Endothelial cell of umbilical vein (primary cell): Measurements from ENCODE around the gene CD163L1. TPM values are rescaled to one million over a fixed set of nuclear protein-coding genes. Genes with fewer than 3 reads are reported as not detected.

Source experiments
- BruUV-seq: library from RNA; stranded (reverse); fragments of 400-500 nt; replicated peaks from 2 replicates; lab custom pipeline; 2021; lab: Mats Ljungman, UMichigan
- CTCF ChIA-PET: fragments of 300-600, 350-600 bp; sonication (Branson Sonifier 250); formaldehyde crosslinking; loops from one replicate; lab custom pipeline; 2021; ENCODE audit warnings: antibody characterized with exemption, inconsistent platforms; lab: Charles Lee
- POLR2A ChIA-PET: fragments of 300-600, 350-600 bp; sonication (Branson Sonifier 250); formaldehyde crosslinking; loops from one replicate; lab custom pipeline; 2021; ENCODE audit warnings: antibody characterized with exemption, inconsistent platforms; lab: Charles Lee
- DNase-seq: peaks from one replicate; pipeline ENCODE4 v3.0.0-alpha.2; 2011; ENCODE audit warnings: low read depth, low spot score
- FAIRE-seq: peaks from 2 replicates; lab custom pipeline; 2011; peaks lifted over from hg19 to GRCh38; lab: Jason Lieb, UNC
- H2AFZ ChIP-seq: 2 replicates; pipeline ENCODE4 v1.6.0; 2012; ENCODE audit warnings: low read depth, low read length, control low read depth, inconsistent platforms
- H3K27ac ChIP-seq: 2 replicates; pipeline ENCODE4 v1.5.1; 2011; ENCODE audit warnings: low read depth, mild to moderate bottlenecking, control low read depth, low read length, moderate library complexity; ENCODE audit not compliant: insufficient read depth
- H3K27me3 ChIP-seq, 2 experiments: 2 replicates each; pipeline versions ENCODE4 v1.6.0 to v1.6.1; 2011; ENCODE audit warnings: low read length in 2 of 2, mixed read lengths in 1 of 2; ENCODE audit not compliant: control insufficient read depth in 2 of 2, insufficient read depth in 2 of 2
- H3K36me3 ChIP-seq, 2 experiments: 2 replicates in 1 of 2; 3 replicates in 1 of 2; pipeline ENCODE4 v1.5.1; 2011; ENCODE audit warnings: low read length in 2 of 2, mild to moderate bottlenecking in 1 of 2, moderate library complexity in 1 of 2; ENCODE audit not compliant: control insufficient read depth in 2 of 2, insufficient read depth in 2 of 2; ENCODE audit errors: extremely low read depth in 1 of 2
- H3K4me1 ChIP-seq: 3 replicates; pipeline ENCODE4 v1.5.1; 2011; ENCODE audit warnings: mild to moderate bottlenecking, low read length; ENCODE audit not compliant: control insufficient read depth, insufficient read depth; ENCODE audit errors: extremely low read depth
- H3K4me2 ChIP-seq: 2 replicates; pipeline ENCODE4 v1.6.1; 2011; ENCODE audit warnings: low read length, control low read depth, mixed read lengths; ENCODE audit not compliant: insufficient read depth
- H3K4me3 ChIP-seq, 3 experiments: fragments of 200-600 bp in 1 of 3; sonication (generic), shearing (Covaris generic) in 1 of 3; replicated peaks in 1 of 3; 2 replicates each; pipeline ENCODE4 v1.5.1; 2011 to 2016; ENCODE audit warnings: control low read depth in 3 of 3, low read length in 3 of 3, mild to moderate bottlenecking in 2 of 3, inconsistent platforms in 1 of 3, low read depth in 1 of 3, moderate library complexity in 1 of 3; ENCODE audit not compliant: insufficient read depth in 1 of 3
- H3K79me2 ChIP-seq: 2 replicates; pipeline ENCODE4 v1.6.0; 2012; ENCODE audit warnings: low read length, inconsistent platforms; ENCODE audit not compliant: control insufficient read depth, insufficient read depth
- H3K9ac ChIP-seq: replicated peaks from 2 replicates; pipeline ENCODE3; 2011; ENCODE audit warnings: low read length, control low read depth; ENCODE audit not compliant: insufficient read depth; ENCODE audit errors: extremely low read depth
- H3K9me1 ChIP-seq: replicated peaks from 3 replicates; pipeline ENCODE4 v1.6.0; 2011; ENCODE audit warnings: mild to moderate bottlenecking, low read length; ENCODE audit not compliant: control insufficient read depth, insufficient read depth; ENCODE audit errors: extremely low read depth
- H3K9me3 ChIP-seq: replicated peaks from 2 replicates; pipeline ENCODE4 v1.5.1; 2012; ENCODE audit warnings: low read length, inconsistent platforms; ENCODE audit not compliant: control insufficient read depth, insufficient read depth
- H4K20me1 ChIP-seq: replicated peaks from 2 replicates; pipeline ENCODE3; 2011; ENCODE audit warnings: mild to moderate bottlenecking, low read length; ENCODE audit not compliant: control insufficient read depth, insufficient read depth; ENCODE audit errors: extremely low read depth
- CTCF ChIP-seq, 2 donors: IDR thresholded peaks; 1 replicate in 1 of 2; 2 replicates in 1 of 2; pipeline ENCODE4 v1.5.1; 2011; ENCODE audit warnings: low read length in 2 of 2, mild to moderate bottlenecking in 2 of 2, moderate library complexity in 2 of 2, control low read depth in 1 of 2, inconsistent platforms in 1 of 2, low read depth in 1 of 2; ENCODE audit not compliant: insufficient read depth in 1 of 2; ENCODE audit errors: extremely low read depth in 1 of 2
- EZH2 ChIP-seq: IDR thresholded peaks from 2 replicates; pipeline ENCODE4 v1.6.1; 2012; ENCODE audit warnings: borderline replicate concordance, low read depth, mild to moderate bottlenecking, moderate library complexity, low read length, inconsistent platforms; ENCODE audit not compliant: severe bottlenecking
- FOS ChIP-seq: IDR thresholded peaks from 2 replicates; pipeline ENCODE4 v1.6.1; 2011; ENCODE audit warnings: mild to moderate bottlenecking, low read length, moderate library complexity, borderline replicate concordance; ENCODE audit not compliant: insufficient read depth
- GATA2 ChIP-seq: IDR thresholded peaks from 2 replicates; pipeline ENCODE4 v1.7.0; 2011; ENCODE audit warnings: low read depth, mild to moderate bottlenecking, moderate library complexity, mixed read lengths, low read length; ENCODE audit not compliant: insufficient read length, insufficient read depth
- JUN ChIP-seq: IDR thresholded peaks from 2 replicates; pipeline ENCODE4 v1.6.1; 2011; ENCODE audit warnings: borderline replicate concordance, low read depth; ENCODE audit not compliant: insufficient read length, insufficient read depth
- MAX ChIP-seq: IDR thresholded peaks from 2 replicates; pipeline ENCODE4 v1.6.1; 2011; ENCODE audit not compliant: insufficient read depth, insufficient read length
- MYC ChIP-seq: IDR thresholded peaks from one replicate; pipeline ENCODE4 v1.6.1; 2011; ENCODE audit warnings: mild to moderate bottlenecking, low read depth, low read length
- POLR2A ChIP-seq: IDR thresholded peaks from 2 replicates; pipeline ENCODE4 v1.6.1; 2012; ENCODE audit warnings: low read depth, mild to moderate bottlenecking, control low read depth, low read length
- POLR2AphosphoS5 ChIP-seq: IDR thresholded peaks from 2 replicates; pipeline ENCODE4 v1.6.1; 2012; ENCODE audit warnings: low read depth, mild to moderate bottlenecking, control low read depth, low read length, moderate library complexity; ENCODE audit not compliant: insufficient read depth
- dilution Hi-C: fragments of 300-500 bp; cut with MboI; formaldehyde crosslinking; loops from one replicate; pipeline ENCODE4 v1.15.0; 2019; ENCODE audit warnings: low sequenced_read_pairs; ENCODE audit not compliant: extremely low pct_ligation_motif_present
- intact Hi-C: fragments of 100-400 bp; cut with micrococcal nuclease; formaldehyde crosslinking; loops from one replicate; pipeline ENCODE4 v1.10.0; 2022
- polyA plus RNA-seq, 4 experiments: library from polyadenylated mRNA; depleted of rRNA in 3 of 4; stranded (reverse) in 3 of 4; unstranded in 1 of 4; fragments of >200 nt; gene quantifications; 2 replicates each; pipeline versions ENCODE4 v1.2.1 to v1.2.3, GENCODE V29; 2011 to 2012; ENCODE audit warnings: missing spikeins in 1 of 4
- total RNA-seq: library from RNA; stranded (reverse); gene quantifications from 2 replicates; pipeline ENCODE4 v1.2.3, GENCODE V29; 2021

Gene CD163L1
- total and polyA plus RNA-seq, 2 donors (not counting 3 experiments of a cell fraction or from before 2014, with no cell fraction given) = 2.8 to 7.5 TPM

- DNase-seq (no peak), FAIRE-seq (no peak)
- dilution Hi-C loops (no loop called here), intact Hi-C loops (no loop called here)
- no peak overlapping the region for H3K4me2 ChIP-seq
- no peak overlapping the region for H3K9ac ChIP-seq
- CTCF ChIA-PET = no interaction called here
- H3K36me3 ChIP-seq = no peaks in the 10 kb centered on the region
- POLR2A ChIA-PET = no interaction called here
- H4K20me1 ChIP-seq = no peaks in the 10 kb centered on the region
- no peaks in the 10 kb centered on the region for H3K4me1 ChIP-seq
- no TSS peak for BruUV-seq
- H3K9me1 ChIP-seq = no peaks in the 10 kb centered on the region
- H3K27ac ChIP-seq = no peak overlapping the region
- H3K9me3 ChIP-seq = no peaks in the 10 kb centered on the region
- H3K79me2 ChIP-seq = no peaks in the 10 kb centered on the region
- H3K4me3 ChIP-seq = no peak overlapping the region
- H2AFZ ChIP-seq = no peak overlapping the region
- peaks cover 0 to 3% of the 10 kb centered on the region in 2 experiments for H3K27me3 ChIP-seq
- TF ChIP-seq POLR2AphosphoS5 = no peak
- no peak for TF ChIP-seq GATA2
- no peak for TF ChIP-seq JUN
- no peak for TF ChIP-seq POLR2A
- no peak for TF ChIP-seq CTCF (IDR thresholded peaks at IDR 0.05; ENCODE audit: extremely low read depth in 1 of 2, insufficient read depth in 1 of 2, low read depth in 1 of 2, low read length in 2 of 2)
- no peak for TF ChIP-seq MAX
- no peak for TF ChIP-seq FOS
- TF ChIP-seq EZH2 = no peak
- TF ChIP-seq MYC = no peak
Measured at GRCh38 chr12:7450667-7451066, 6.7 kb upstream of the CD163L1 start.
